Lung (tissue), 12 donors: Measurements from ENCODE around the gene RER1. TPM values are rescaled to one million over a fixed set of nuclear protein-coding genes. Genes with fewer than 3 reads are reported as not detected.

ENCODE experiments used
- ATAC-seq: fragments of 200-7000 bp; cut with Tn5 transposase; one replicate; pipeline ENCODE4 v1.9.1; 2020; ENCODE audit warnings: moderate number of reproducible peaks; ENCODE audit not compliant: insufficient read depth, low FRiP score
- DNase-seq, 3 donors: peaks; one replicate each; pipeline ENCODE4 v3.0.0-alpha.2; 2013 to 2017
- H3K27ac ChIP-seq, 2 donors: one replicate each; pipeline ENCODE4 v1.5.1; 2013; ENCODE audit warnings: mild to moderate bottlenecking in 2 of 2, moderate library complexity in 2 of 2, control low read depth in 1 of 2, inconsistent platforms in 1 of 2, low read depth in 1 of 2, low read length in 1 of 2
- H3K27me3 ChIP-seq, 3 donors: one replicate each; pipeline ENCODE4 v1.5.1; 2013; ENCODE audit warnings: low read length in 2 of 3; ENCODE audit not compliant: control insufficient read depth in 3 of 3, insufficient read depth in 3 of 3
- H3K36me3 ChIP-seq, 4 donors: one replicate each; pipeline ENCODE4 v1.5.1; 2013; ENCODE audit warnings: low read length in 4 of 4, mild to moderate bottlenecking in 1 of 4, moderate library complexity in 1 of 4; ENCODE audit not compliant: control insufficient read depth in 4 of 4, insufficient read depth in 4 of 4
- H3K4me1 ChIP-seq, 5 donors: one replicate each; pipeline ENCODE4 v1.5.1; 2013; ENCODE audit warnings: low read length in 5 of 5, mild to moderate bottlenecking in 2 of 5, moderate library complexity in 1 of 5; ENCODE audit not compliant: control insufficient read depth in 5 of 5, insufficient read depth in 5 of 5
- H3K4me3 ChIP-seq: one replicate; pipeline ENCODE4 v1.5.1; 2013; ENCODE audit warnings: mild to moderate bottlenecking, control low read depth, moderate library complexity
- H3K9ac ChIP-seq, 2 donors: one replicate each; pipeline ENCODE4 v1.5.1; 2013; ENCODE audit warnings: low read length in 2 of 2, control low read depth in 1 of 2; ENCODE audit not compliant: insufficient read depth in 1 of 2
- H3K9me3 ChIP-seq, 4 donors: one replicate each; pipeline ENCODE4 v1.5.1; 2013; ENCODE audit warnings: low read length in 3 of 4, mild to moderate bottlenecking in 1 of 4, moderate library complexity in 1 of 4; ENCODE audit not compliant: control insufficient read depth in 4 of 4, insufficient read depth in 3 of 4
- WGBS, 2 donors: extraction: QIAGEN DNeasy Blood & Tissue Kit; methylation state at CpG; one replicate each; pipeline ENCODE4 v1.1.7; 2013; 5-methylcytosine and 5-hydroxymethylcytosine counted together
- polyA plus RNA-seq, 2 donors: library from polyadenylated mRNA; stranded (reverse); fragments of 200-250 nt; gene quantifications; one replicate each; pipeline ENCODE4 v1.2.1, GENCODE V29; 2013
- total RNA-seq, 2 donors: library from RNA; depleted of rRNA in 1 of 2; stranded (reverse); fragments of >200 nt in 1 of 2; gene quantifications; one replicate each; pipeline ENCODE4 v1.2.1, GENCODE V29; 2014 to 2021
- TF ChIP-seq, protein P1 (sequence below): IDR thresholded peaks from 2 replicates; pipeline ENCODE4 v1.5.1; 2012; ENCODE audit warnings: mild to moderate bottlenecking; ENCODE audit errors: control extremely low read depth, extremely low read depth
- donor health status: control.
- donor health status: control.
- donor health status: Bipolar disorder and iron deficiency.
- donor health status: healthy.
- donor health status: DM: yes; HTN: yes; CAD: no.

The RER1 gene
- total and polyA plus RNA-seq, 4 donors = 71.7 to 134 (median 87.9) TPM

GRCh38 chr1:2350501-2350900 is 41.1 kb upstream of the RER1 start:
- Histone ChIP-seq H3K4me1 (peaks cover 0 to 9% (median 0%) of the 10 kb centered on the region in 5 donors), H3K9me3 (peaks cover 0 to 5% (median 0%) of the 10 kb centered on the region in 4 donors), H3K27me3 (no peaks in the 10 kb centered on the region), H3K9ac (no peak overlapping the region), H3K27ac (no peak overlapping the region), H3K36me3 (no peaks in the 10 kb centered on the region), H3K4me3 (no peak overlapping the region)
- WGBS, 2 donors = 88 to 89% methylated on average over 10 of the region's 10 CpGs
- ATAC-seq (no peak), DNase-seq (no peak)
- TF ChIP-seq, protein P1, sequence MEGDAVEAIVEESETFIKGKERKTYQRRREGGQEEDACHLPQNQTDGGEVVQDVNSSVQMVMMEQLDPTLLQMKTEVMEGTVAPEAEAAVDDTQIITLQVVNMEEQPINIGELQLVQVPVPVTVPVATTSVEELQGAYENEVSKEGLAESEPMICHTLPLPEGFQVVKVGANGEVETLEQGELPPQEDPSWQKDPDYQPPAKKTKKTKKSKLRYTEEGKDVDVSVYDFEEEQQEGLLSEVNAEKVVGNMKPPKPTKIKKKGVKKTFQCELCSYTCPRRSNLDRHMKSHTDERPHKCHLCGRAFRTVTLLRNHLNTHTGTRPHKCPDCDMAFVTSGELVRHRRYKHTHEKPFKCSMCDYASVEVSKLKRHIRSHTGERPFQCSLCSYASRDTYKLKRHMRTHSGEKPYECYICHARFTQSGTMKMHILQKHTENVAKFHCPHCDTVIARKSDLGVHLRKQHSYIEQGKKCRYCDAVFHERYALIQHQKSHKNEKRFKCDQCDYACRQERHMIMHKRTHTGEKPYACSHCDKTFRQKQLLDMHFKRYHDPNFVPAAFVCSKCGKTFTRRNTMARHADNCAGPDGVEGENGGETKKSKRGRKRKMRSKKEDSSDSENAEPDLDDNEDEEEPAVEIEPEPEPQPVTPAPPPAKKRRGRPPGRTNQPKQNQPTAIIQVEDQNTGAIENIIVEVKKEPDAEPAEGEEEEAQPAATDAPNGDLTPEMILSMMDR = no peak

DNA sequence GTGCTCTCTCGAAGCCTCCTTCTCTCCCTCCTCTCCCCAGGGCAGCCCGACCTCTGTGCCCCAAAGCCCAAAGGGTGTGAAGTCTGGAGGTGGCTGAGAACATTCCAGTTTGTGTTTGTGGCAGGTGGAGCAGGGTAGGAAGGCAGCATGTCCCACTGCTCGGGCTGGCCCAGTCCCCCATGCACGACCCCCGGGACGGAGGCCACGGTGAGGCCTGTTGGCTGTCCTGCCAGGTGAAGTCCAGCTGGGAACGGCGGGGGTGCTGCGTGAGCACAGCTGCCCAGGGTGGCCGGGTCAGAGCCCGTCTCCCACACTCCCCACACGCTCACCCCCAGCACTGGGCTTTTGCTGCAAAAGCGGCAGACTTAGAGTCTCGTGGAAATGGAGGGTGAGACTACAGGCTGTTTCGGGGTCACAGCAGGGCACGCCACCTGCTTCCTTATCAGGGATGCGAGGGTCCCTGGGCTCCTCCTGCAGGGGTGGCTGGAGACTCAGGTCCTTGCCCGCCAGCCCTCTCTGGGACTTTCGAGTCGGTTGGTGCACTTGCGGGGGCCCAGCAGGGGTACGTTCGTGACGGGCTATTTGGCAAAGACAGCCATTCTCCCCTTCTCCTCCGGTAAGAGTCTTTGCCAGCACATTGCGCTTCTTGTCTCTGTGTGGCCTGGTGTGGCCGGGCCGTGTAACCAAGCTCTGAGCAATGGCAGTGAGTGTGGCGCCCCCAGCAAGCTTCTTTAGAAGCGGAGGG is 40.6 kb upstream of the RER1 start:
- no peak for ATAC-seq
- no peaks in the 10 kb centered on the region for H3K36me3 ChIP-seq
- 81 to 88% methylated on average over 31 of the region's 31 CpGs for WGBS, 2 donors
- no peak overlapping the region for H3K4me3 ChIP-seq
- no peak overlapping the region for H3K27ac ChIP-seq
- no peak for DNase-seq
- H3K9me3 ChIP-seq = peaks cover 0 to 5% (median 0%) of the 10 kb centered on the region in 4 donors
- H3K27me3 ChIP-seq = no peaks in the 10 kb centered on the region
- peaks cover 0 to 9% (median 0%) of the 10 kb centered on the region in 5 donors for H3K4me1 ChIP-seq
- TF ChIP-seq, protein P1 = no peak
- H3K9ac ChIP-seq = no peak overlapping the region

DNA sequence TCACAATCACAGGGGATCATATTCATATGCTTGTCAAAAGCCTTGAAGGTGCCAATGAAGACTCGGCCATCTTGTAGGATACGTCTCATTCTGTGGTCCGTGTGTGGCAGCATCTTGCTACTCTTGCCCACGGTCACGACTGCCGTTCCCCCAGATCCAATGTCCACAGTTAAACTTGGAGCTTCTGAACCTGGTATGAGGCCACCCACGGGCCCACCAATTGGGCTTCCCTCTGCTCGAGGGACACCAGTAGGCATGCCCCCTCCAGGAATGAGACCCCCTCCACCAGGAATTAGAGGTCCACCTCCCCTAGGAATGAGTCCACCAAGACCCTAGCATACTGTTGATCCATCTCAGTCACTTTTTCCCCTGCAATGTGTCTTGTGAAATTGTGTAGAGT is 39.9 kb upstream of the RER1 start:
- Histone ChIP-seq H3K9me3 (peaks cover 0 to 5% (median 0%) of the 10 kb centered on the region in 4 donors), H3K4me1 (peaks cover 0 to 9% (median 0%) of the 10 kb centered on the region in 5 donors), H3K27ac (no peak overlapping the region), H3K36me3 (no peaks in the 10 kb centered on the region), H3K9ac (no peak overlapping the region), H3K27me3 (no peaks in the 10 kb centered on the region), H3K4me3 (no peak overlapping the region)
- TF ChIP-seq, protein P1 = no peak
- no peak for DNase-seq
- no peak for ATAC-seq
- WGBS, 2 donors = 90 to 92% methylated on average over 8 of the region's 8 CpGs
